Activated gamma-delta T cell (primary cell): ENCODE results near the gene DYDC1.
"Not testable (repeated sequence)": the region's sequence is repeated elsewhere in the genome, so short reads cannot be mapped to it uniquely, and the experiment has no call there.

Experiments
- DNase-seq: peaks from one replicate; lab custom pipeline; 2025; lab: John Stamatoyannopoulos, UW
- total RNA-seq, 2 donors: gene quantifications; one replicate each; lab custom pipeline; 2026; lab: John Stamatoyannopoulos, UW

Gene DYDC1
- total RNA-seq: 0 reads per million in 2 donors

GRCh38 chr10:80356563-80356988 lies at the start of gene DYDC1, which contains the start of gene DYDC2:
Gene DYDC1 (minus strand): TSS chr10:80356755. CDS start chr10:80352601, 4,154 bp downstream.
Gene DYDC2 (plus strand): TSS chr10:80356781. CDS start chr10:80362444, 5,663 bp downstream.
- DNase-seq: no peak

GRCh38 chr10:80406204-80406603 lies 49.6 kb upstream of the DYDC1 start:
- no peak for DNase-seq

GRCh38 chr10:80405626-80406025 lies 49.1 kb upstream of the DYDC1 start:
- no peak for DNase-seq

GRCh38 chr10:80405035-80405434 lies 48.5 kb upstream of the DYDC1 start:
- DNase-seq: no peak

GRCh38 chr10:80400136-80400804 lies 43.7 kb upstream of the DYDC1 start:
- no peak for DNase-seq

- no peak for DNase-seq
Measured at GRCh38 chr10:80397014-80397413, 40.5 kb upstream of the DYDC1 start.

- no peak for DNase-seq
Measured at GRCh38 chr10:80394358-80394916, 37.9 kb upstream of the DYDC1 start.

- DNase-seq: no peak
Measured at GRCh38 chr10:80392250-80392649, 35.7 kb upstream of the DYDC1 start.

GRCh38 chr10:80390740-80391139 lies 34.2 kb upstream of the DYDC1 start:
- no peak for DNase-seq

- DNase-seq: no peak
Measured at GRCh38 chr10:80382989-80383388, 26.4 kb upstream of the DYDC1 start.

- no peak for DNase-seq
Measured at GRCh38 chr10:80380185-80380584, 23.6 kb upstream of the DYDC1 start.

- no peak for DNase-seq
Measured at GRCh38 chr10:80379701-80380100, 23.1 kb upstream of the DYDC1 start.

GRCh38 chr10:80373502-80373901 lies 16.9 kb upstream of the DYDC1 start:
- no peak for DNase-seq

- DNase-seq: no peak
Measured at GRCh38 chr10:80372675-80373074, 16.1 kb upstream of the DYDC1 start.

GRCh38 chr10:80371467-80371866 lies 14.9 kb upstream of the DYDC1 start:
- DNase-seq: no peak

GRCh38 chr10:80365510-80365909 lies 9.0 kb upstream of the DYDC1 start:
- no peak for DNase-seq

GRCh38 chr10:80359644-80360043 lies 3.1 kb upstream of the DYDC1 start:
- DNase-seq: no peak

GRCh38 chr10:80358925-80359324 lies 2.4 kb upstream of the DYDC1 start:
- not testable (repeated sequence) for DNase-seq

GRCh38 chr10:80357851-80358125 lies 1.2 kb upstream of the DYDC1 start:
- no peak for DNase-seq

- DNase-seq: no peak
Measured at GRCh38 chr10:80356989-80357850, 665 bp upstream of the DYDC1 start.

- DNase-seq: no peak
Measured at GRCh38 chr10:80351220-80351619, 5.3 kb downstream of the DYDC1 start.

GRCh38 chr10:80350251-80350650 lies 6.3 kb downstream of the DYDC1 start:
- DNase-seq: no peak

- no peak for DNase-seq
Measured at GRCh38 chr10:80344912-80345311, 11.6 kb downstream of the DYDC1 start.
